T follicular helper cell (primary cell): ENCODE data around the gene TNRC18.

Experiments
- DNase-seq: peaks from one replicate; pipeline ENCODE4 v3.0.0-alpha.2; 2020; ENCODE audit warnings: low read depth

TNRC18 gene

DNA sequence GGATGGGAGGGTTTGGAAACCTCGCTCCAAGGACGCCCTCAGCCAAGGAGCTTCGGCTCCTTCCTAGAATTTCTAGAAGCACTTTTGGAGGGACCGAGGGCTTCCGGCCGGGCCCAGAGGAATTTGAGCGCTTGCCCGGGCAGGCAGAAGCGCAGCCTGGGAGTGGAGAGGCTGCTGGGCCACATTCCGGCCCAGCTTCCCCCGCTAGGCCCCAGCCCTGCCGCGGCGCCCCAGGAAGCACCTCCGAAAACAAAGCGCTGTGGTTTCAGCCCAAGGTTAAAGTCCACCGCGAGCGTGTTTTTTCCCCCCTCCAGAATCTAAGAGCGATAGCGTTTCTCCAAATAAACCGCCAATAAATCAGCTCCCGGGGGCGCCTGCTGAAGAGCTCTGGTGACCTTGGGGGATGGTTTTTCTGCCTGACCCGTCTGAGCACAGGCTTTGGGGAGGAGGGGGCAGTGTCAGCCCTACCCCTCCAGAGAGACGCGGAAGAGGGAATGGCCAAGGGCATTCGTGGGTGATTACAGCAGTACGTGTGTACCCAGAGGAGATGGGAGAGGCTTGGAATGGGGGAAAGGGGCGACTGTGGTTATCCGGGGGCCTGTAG is 5.7 kb upstream of the TNRC18 start:
- DNase-seq = no peak

DNA sequence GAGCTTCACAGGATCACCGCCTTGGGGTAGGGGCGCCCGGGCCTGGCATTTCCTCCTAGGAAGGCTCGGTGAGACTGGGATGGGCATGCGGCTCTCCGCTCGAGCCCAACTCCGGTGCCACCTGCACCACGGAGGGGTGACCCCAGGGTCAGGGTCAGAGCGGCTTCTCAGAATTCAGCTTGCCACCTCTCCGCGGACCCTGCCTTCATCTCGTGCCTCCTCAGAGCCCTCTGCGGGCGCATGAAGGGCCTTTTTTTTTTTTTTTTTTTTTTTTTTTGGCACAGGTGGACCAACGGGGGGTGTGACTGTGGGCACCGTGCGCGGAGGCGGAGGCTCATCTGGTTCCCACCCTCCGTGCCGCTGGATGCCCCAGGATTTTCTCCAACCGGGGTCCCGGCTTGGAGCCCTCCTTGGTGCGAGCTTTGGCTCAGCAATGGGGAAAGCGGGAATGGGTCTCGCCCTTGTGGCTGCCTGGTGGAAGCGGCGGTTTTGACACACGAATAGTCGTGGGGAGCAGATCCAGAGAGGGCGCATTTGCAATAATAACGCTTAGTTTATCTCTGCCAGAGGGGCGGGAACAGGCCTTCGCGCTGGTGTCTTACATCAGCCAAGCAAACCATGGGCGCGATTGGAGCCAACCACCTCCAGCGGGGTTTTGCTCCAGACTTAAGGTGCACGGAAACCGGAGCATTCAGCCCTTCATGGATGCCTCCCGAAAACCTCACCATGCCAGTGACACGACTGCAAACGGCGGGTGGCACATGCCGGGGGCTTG is 5.0 kb upstream of the TNRC18 start:
- DNase-seq = no peak

DNA sequence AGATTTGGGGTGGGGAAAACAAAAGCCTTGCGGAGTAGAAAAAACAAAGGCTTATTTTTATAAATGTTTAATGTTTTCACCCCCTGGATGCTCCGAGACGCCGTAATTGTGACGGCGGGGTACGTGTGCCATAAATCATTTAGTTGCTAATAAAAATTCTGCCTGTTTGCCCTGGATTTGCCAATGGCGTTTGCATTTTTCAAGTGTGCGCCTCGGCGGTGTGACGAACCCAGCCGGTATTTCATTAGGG is 2.5 kb upstream of the TNRC18 start:
- DNase-seq = no peak

DNA sequence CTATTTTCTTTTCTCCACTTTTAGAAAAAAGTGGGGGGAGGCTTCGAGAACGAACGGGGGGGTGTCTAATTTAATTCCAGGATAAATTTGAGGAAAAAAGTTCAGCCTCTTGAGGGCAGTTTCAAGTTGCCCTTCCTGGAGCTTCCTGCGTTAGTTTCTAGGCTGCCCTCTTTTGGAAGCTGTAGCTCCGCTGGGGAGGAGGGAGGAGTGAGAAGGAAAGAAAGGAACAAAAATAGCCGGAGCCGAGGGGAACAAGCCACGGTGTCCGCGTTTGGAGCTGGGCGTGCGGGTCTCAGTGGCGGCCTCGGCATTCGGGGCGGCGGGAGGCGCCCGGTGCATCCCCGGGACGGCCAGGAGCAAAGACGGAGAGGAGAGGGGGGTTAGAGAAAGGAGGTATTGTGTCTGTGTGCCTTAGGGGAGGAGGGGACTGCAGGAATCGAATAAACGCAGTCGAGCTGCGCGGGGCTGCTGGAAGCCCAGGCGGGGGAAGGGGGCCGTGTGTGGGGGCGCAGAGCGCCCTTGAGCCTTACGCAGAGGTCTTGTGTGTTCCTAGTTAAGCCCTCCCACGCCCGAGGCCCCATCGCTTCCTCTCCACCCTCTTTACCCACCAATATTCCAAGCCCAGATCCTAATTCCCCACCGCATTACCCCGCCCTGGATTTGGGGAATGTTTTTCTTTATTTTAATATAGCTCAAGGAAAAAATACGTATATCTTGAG is 2.0 kb upstream of the TNRC18 start:
- DNase-seq = no peak

DNA sequence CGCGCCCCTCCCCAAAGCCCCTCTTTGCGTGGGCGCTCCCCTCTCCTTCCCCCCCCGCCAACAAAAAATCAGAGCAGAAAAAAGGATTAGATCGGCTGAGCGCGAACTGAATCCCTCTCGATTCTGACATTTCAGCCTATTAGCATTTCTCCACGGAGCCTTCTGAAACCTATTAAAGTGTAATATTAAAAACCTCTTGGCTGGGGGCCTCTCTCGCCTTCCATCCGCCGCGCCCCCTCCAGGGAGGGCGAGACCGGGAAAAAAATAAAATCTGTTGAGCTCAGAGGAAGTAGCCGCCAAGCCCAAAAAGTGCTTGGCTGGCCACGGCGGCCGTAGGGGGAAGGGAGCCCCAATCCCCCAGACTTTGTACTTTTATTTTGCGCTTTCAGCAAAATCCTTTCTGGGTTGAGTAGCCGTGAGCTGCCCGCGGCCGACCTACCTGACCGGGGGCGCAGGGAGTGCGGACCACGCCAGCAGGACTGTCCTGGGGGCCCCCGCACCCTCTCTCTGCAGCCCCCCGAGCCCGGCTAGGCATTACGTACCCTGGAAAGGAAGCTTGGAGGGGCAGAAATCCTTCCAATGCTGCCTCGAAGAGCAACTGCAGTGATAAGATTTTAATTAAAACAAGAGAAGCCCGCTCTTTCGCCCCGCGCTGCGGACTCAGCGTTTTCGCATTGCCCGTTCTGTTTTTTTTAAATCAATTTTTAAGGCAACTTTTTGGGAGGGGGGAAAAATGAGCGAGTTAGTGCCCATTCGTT is 1.3 kb upstream of the TNRC18 start:
- DNase-seq = no peak

DNA sequence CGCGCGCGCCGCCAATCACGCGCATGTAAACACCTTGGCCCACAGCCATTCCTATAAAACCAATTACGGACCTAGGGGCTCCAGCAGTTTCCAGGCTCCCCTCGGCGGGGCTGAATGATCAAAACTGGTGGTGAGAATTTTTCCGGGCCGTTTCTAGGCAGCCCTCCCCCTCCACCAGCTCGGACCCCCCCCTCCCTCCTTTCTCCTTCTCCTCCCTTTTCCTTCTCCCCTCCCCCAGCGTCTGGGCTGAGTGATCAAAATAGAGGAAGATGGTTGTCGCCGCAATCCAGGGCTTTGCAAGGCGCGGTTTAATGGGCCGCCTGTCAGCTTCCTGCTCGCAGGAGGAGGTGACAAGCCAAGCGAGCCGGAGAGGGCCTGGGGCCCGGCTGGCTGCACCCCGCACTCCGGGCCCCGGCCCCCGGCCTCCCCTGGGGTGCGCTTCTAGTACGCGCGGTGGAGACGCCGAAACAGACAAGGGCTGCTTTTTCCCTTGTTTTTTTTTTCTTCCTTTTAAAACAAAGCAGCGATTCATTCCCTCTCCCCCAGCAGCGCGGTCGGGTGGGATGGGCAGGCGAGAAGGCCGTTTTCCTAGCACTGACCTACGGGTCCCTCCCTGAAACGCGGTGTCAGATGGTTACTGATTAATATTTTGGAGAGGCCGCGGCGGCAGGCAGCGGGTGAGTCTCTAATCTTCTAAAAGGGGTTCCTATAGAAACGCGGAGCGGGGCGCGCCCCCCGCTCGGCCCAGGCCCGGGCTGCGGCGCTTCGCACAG is 528 bp upstream of the TNRC18 start:
- no peak for DNase-seq

DNA sequence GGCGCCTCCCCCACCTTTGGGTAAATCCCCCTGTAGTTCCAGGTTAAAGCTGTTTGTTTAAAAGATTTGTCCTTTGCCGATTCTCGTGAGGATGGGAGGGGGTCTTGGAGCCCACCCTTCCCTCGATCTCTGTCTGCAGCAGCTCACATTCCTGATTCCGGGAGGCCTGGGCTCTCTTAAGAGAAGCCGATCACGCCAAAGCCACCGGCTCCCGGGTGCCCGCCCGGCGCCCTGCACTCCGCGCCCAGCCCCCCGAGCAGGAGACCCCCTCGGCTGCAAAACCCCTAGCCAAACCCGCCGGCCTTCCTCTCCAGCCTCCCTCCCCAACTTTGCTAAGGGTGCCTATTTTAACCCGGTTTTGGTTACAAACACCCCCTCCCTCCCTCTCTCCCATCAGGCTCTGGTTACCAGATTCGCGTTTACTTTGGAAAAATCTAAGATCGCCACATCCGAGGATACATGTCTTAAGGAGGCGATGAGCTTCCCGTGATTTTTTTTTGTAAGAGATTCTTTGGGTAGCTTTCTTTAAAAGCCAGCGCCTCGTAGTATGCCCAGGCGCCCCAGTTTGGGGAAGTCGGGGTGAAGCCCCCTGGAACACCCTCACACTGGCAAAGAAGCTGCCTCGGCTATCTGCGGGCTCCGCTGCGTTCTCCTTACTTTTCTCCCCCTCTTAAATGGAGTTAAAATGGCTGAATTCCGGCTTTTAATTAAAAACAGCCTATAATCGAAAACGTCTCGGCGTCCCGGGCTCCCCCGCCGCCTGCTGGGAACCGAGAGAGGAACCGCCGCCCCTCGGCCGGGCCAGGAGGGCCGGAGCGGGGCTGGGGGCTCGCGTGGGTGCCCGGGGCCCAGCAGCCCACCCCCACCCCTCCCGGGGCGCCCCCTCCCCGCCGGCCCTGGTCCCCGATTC is 983 bp downstream of the TNRC18 start:
- DNase-seq = no peak

DNA sequence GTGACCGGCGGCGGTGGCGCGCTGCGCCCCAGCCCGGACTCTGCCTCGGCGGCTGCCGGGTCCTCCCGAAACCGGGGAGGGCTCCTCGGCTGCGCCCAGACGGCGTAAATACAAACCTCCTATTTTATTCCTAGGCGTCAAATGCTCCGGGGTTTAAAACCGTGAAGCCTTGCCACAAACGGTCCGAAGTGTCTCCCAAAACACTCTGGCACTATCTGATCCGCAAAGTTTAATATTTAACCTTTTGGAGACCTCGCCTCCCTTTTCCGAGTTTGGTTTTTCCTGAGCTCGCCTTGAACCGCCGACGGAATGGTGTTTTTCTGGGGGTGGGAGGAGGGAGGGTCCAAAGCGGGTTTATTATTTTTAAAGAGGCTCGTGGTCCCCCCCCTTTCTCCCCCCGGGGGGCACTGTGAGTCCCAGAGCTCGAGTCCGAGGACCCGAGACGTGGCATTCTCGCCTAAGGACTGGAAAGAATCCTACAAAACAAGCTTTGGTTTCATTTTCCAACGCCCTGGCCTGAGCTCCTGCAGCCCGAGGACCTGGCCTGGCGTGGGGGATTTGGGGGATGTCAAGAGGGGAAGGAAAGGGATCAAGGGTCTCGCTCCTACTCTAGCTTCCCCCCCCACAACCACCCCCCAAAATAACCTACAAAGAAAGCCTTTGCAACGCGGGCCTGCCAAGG is 1.8 kb downstream of the TNRC18 start:
- DNase-seq = no peak

DNA sequence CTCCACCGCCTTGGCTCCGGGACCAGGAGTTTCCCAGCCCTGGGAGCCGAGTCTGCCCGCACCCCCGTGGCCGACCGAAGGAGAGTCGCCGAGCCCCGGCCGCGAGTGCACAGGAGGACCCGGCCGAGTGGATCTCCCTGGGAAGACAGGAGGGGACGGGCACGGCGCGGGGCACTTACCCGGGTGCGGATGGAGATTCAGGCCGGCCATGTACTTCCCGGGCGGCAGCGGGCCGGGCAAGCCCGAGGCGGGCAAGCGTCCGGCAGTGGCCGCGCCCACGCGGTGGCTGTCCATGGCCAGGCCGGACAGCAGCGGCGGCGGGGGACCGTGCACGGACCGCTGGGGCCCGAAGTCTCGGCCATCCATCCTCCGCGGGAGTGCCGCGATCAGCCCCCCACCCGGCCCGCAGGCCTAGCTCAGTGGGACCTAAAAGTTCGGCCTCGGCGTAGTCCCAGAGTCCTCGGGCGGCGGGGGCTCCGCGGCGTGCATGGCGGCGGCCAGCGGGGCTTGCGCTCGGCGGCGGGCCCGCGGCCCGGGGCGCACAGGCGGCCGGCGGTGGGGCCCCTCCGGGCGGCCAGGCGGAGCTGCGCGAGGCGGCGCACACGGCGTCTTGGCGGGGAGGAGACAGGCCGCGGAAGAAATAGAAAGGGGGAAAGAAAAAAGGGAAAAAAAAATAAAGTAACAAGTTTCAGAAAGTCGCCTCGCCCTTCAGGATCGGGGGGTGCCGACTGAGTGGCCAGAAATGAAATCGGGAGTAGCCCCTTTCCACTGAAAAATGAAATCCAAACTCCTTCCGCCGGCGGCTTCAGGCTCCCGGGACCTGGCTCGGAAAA is 2.5 kb downstream of the TNRC18 start:
- DNase-seq = no peak

DNA sequence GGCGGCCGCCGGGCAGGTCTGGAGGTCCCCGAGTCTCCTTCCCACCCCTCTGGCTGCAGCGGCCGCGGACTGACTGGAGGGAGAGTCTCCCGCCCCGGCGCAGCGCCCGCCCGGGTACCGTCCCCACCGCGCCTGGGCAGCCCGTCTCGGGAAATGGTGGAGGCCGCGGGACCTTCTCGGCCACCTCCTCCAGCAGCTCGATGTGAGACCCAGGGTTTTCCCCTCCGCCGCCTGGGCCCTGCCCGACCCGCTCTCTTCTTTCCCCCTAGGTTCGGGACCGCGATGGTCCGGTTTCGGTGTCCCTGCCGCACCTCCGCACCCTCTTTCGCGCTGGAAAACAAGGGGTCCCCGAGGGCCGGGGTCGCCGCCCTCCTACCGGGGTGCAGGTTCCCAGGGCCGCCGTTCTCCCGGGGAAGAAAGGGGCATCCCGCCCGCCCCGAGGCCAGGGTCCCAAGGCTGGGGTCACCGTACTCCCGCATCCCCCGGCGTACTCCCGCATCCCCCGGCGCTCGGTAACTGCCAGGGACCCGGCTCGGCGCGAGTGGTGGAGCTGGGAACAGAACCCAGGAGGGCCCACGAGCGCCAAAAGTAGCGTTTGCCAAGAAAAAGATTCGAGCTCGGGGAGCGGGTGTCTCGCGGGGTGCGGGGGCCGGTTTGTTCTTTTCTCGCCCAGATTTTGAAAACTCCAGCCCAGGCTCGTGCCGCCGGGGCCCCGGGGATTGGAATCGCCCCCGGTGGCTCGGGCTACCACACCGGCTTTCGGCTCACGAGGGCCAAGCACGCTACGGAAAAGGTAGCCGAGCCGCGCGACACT is 3.4 kb downstream of the TNRC18 start:
- no peak for DNase-seq

DNA sequence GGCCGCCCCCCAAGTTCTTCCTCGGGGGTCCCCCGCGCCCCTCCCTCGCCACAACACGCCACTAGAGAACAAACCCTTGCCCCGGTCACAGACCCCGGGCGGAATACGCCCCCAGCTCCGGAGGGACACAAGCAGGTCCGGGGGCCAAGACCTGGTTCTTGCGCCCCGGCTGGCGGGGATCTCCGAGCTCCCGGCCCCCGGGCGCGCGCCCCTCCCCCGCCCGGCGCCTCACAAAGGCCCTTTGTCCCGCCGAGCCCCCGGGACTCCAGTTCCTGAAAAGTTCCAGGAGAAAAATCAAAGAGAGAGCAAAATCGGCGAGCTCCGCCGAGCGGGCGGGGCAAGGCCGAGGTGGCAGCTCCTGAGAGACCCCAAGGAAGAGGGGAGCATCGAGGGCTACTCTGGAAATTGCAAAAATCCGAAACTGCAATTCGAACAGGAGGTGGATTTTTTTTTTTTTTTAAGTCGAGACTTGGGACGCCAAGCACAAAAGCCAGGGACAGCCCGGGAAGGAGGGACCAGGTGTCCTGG is 4.0 kb downstream of the TNRC18 start:
- no peak for DNase-seq

DNA sequence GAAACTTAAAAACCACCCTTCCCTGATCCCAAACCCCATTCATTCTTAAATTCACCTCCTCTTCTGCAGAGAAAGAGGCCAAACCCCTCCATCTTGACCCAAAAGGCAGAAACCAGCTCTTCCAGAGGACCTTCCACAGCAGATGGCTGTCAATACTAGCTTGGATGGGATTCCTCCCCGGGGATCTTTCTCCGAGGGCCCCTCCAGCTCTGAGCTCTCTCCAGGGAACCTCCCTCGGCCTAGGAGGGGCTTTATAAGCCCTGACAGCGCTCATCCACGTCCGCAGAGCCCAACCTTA is 5.4 kb downstream of the TNRC18 start:
- DNase-seq = no peak

DNA sequence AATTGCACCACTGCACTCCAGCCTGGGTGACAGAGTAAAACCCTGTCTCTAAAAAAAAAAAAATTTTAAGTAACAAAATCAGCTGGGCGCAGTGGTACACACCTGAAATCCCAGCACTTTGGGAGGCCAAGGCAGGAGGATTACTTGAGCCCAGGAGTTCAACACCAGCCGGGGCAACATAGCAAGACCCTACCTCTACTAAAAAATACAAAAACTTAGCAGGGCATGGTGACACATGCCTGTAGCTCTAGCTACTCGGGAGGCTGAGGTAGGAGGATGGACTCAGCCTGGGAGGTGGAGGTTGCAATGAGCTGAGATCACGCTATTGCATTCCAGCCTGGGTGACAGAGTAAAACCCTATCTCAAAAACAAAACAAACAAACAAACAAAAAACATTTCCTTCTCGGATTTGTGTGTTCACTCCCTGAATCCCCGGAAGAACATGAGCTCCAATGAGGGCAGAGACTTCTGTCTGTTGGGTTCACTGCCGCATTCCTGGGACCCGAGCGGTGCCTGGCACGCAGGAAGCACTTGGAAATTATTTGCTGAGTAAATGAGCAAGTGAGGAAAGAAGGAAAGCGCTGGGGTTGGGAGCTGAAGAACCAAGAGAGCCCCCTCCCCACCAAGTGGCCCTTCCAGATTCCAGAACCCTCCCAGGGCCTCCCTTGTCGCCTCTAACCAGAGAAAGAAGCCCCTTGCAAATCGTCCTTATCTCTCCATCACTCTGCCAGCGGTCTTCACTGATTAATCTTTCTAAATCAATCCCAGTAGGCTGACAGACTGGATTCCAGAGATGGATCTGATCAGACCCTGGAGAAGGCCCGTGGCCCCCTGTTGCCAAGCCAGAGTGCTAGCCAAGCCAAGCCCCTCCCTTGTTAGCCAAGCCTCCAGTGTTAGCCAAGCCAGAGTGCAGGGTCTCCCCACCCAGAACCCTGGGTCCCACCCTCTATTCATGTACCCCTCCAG is 6.2 kb downstream of the TNRC18 start:
- no peak for DNase-seq

DNA sequence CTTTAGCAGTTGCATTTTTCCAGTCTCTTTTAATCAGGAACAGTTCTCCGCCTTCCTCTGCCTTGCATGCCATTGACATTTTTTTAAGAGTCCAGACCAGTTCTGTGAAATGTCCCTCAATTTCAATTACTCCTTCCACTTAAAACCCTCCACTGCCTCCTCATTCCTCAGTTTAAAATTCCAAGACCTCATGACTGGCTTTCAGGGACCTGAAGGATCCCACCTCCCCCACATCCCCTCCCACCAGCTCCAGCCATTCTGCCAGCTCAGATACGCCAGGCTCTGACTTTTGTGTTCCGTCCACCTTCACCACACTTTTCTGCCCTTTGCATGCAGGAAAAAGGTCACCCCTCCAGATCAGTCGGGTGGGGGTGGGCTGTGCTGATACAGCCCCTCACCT is 8.7 kb downstream of the TNRC18 start:
- DNase-seq = no peak

DNA sequence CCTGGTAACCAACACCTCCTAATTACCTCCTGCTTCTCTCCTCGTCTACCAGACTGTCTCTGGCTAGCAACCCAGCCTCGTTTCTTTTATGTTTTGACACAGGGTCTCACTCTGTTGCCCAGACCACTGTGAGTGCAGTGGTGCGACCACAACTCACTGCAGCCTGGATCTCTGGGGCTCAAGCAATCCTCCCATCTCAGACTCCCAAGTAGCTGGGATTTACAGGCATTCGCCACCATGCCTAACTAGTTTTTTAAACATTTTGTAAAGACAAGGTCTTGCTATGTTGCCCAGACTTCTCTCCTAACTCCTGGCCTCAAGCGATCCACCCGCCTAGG is 10.2 kb downstream of the TNRC18 start:
- DNase-seq = no peak

DNA sequence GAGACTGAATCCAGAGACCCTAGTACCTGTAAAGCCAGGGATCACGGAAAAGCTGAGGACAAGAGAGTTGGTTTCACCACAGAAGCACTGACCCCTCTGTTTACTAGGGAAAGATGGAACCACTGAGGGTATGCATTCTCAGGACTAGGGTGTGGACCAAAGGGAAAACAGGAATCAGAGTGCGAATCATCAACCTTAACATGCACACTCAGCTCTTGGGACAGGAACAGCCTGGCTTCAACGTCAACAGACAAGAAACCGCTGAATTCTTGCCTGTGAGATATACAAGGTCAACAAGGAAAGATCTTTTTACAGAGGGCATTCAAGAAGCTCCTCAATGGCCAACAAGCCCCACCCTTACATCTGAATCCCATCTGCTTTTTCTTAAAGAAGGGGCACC is 14.9 kb downstream of the TNRC18 start:
- no peak for DNase-seq
